HG02678 (cell line): ENCODE measurements around the gene CDC34.

Experiments
- ATAC-seq: cut with Tn5 transposase; IDR thresholded peaks from one replicate; pipeline ENCODE4 v1.9.1; 2021; ENCODE audit warnings: mild to moderate bottlenecking, moderate library complexity; ENCODE audit not compliant: unreplicated experiment

The CDC34 gene

DNA sequence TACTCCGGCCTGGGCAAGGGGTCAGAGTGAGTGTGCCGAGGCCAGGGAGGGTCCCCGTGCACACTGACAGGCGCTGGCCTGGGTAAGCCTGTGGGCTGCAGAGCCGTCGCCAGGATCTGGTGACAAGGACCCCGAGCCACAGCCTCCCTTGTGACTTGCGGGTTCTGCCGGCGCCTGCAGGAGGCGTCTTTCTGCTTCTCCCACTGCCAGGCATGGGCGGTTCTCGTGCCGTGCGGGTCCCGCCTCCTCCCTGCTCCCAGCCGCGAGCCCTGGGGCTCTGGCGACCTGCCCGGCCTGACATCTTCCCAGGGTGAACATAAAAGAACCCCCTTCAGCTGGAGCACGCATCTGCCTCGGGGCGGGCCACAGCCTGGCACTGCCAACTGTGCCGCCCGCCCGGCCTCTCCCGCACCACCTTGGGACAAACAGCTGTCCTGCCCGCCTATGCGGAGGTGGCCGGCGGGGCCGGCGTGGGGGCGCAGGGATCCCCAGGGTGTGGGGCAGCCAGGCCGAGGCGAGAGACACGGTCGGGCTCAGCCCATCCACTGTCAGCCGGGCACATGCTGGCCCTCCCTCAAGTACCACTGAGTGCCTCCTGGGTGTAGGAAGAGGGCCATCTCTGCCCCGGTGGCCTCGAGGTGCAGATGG is 56.7 kb downstream of the CDC34 start:
- no peak for ATAC-seq

DNA sequence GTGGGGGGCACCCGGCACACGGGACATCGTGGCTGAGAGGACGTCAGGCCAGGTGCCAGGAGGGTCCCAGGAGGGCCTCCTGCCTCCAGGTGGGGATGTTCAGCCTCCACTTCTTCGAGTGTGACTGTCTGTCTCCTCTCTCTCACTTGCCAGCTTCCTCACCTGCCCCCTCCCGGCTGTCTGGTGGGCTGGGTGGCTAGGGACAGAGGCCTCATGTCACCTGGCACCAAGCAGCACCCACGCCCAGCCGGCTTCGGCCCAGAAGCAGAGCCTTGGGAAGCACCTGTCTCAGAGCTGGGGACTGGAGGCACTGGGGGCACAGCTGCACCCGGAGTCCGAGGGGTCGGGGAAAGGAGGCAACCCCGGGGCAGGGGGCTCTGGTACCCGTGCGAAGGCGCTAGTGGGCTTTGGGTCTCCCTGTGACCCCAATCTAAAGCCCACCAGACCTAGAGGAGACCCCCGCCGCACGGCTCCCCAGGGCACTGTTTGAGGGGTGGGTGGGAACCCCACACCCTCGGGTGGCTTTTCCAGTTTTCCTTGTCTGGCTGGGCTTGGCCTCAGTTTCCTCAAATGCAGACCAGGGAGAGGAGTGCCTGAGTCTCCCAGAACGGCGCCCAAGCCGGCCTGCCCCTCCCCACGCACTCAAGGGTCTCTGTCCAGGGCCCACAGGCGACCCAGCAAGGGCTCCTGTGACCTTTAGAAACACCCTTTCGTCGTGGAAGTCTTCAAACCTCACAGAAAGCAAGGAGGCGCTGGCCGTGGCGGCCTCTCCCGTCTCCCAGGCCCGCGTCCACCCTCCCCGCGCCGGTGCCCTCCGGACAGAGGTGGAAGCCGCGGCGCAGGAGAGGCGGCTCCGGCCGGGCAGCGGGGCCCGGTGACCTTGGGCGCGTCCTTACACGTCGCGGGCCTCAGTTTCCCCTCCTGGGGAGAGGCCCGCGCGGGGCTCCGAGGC is 57.5 kb downstream of the CDC34 start:
- ATAC-seq: no peak

DNA sequence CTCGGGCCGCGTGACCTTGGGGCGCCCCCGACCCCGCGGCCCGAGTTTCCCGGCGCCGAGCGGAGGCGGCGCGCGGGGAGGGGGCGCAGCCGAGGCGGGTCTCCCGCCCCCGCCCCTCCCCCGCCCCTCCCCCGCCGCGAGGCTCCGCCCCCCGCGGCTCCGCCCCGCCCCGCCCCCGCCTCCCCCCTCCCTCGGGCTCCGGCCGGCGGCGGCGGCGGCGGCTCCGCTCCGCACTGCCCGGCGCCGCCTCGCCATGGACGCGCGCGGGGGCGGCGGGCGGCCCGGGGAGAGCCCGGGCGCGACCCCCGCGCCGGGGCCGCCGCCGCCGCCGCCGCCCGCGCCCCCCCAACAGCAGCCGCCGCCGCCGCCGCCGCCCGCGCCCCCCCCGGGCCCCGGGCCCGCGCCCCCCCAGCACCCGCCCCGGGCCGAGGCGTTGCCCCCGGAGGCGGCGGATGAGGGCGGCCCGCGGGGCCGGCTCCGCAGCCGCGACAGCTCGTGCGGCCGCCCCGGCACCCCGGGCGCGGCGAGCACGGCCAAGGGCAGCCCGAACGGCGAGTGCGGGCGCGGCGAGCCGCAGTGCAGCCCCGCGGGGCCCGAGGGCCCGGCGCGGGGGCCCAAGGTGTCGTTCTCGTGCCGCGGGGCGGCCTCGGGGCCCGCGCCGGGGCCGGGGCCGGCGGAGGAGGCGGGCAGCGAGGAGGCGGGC is 58.3 kb downstream of the CDC34 start, which contains the start of gene HCN2:
Gene HCN2 (plus strand): TSS at position 189 of the 703 bp plus-strand sequence. CDS start 65 bp downstream, at position 254.
- no peak for ATAC-seq

DNA sequence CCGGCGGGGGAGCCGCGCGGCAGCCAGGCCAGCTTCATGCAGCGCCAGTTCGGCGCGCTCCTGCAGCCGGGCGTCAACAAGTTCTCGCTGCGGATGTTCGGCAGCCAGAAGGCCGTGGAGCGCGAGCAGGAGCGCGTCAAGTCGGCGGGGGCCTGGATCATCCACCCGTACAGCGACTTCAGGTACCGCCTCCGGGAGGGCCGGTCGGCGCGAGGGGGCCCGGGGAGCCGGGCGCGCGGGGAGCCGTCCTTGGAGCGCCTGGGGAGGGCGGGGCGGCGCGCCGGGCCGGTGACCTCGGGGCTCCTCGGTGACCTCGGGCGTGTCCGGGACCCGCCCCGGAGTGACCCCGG is 58.8 kb downstream of the CDC34 start:
- ATAC-seq: no peak

DNA sequence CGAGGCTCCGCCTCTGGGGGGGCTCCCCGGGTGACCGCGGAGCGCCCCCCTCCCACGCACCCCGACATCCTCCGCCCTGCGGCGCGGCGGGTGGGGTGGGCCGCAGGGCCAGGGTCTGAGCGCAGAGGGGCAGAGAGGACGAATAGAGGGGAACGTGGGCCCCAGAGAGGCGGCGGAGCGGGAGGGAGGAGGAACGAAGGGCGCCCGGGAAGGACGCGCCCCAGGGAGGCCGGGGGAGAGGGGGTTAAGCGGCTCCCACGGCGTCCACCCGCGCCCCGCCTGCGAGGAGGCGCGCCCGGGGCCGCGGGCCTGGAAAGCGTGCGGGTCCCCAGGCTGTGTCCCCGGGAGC is 59.2 kb downstream of the CDC34 start:
- ATAC-seq: no peak

DNA sequence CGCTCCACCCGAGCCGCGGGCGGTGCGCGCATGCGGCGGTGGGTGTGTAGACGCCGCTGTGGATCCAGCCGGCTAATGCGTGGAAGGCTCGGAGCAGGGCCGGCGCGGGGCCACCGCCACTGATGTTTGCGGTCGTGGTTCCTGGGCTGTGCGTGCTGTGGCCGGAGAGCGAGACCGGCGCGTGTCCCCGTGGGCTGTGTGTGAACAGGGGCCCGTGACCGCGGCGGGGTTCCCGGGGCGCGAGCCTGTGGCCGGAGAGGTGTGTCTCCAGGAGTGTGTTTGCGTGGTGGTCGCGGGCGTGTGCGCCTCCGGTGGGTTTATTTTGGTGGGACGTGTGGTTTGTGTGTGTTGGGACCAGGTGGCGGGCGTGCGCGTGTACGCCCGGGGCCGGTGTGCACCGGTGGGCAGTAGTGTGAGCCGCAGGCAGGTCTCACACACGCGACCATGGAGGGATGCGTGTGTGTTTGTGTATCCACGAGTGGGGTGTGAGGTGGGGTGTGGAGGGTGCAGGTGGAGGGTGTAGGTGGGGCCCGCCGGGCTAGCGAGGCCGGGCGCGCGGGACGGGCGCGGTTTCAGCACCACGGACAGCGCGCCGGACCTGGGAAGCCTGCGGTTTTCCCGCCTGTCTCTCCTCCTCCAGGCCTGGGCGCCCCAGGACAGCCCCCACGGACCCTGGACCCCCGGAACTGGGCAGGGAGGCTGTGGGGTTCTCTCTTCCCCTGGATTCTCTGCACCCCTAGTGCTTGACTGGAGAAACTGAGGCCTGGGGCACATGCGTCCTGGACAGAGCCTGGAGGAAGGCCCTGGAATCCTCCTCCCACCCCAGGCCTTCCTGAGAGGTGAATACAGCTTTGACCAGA is 59.8 kb downstream of the CDC34 start:
- ATAC-seq: no peak
